ENCODE measurements around the gene FCHSD1.

- no peak for TF ChIP-seq CTCF (IDR thresholded peaks at IDR 0.05; ENCODE audit: low read depth, low read length, poor library complexity, severe bottlenecking)
- TF ChIP-seq EZH2phosphoT487 (IDR thresholded peaks at IDR 0.05; ENCODE audit: borderline replicate concordance, low read length): no peak
These were observed 21.9 kb upstream of the FCHSD1 start for GRCh38 chr5:141672841-141673813.

Measured in DOHH2 (cell line).